ENCODE data around the gene TNFAIP2.

TNFAIP2 gene

GRCh38 chr14:103088921-103089320 is 34.3 kb upstream of the TNFAIP2 start:
- no peaks in the 10 kb centered on the region for H3K9me3 Mint-ChIP-seq
- no peaks in the 10 kb centered on the region for H3K36me3 Mint-ChIP-seq (ENCODE audit: low read depth)
- no peak for TF ChIP-seq CTCF (IDR thresholded peaks at IDR 0.05)
- H3K27me3 Mint-ChIP-seq (ENCODE audit: low read depth, poor library complexity): peaks cover 46% of the 10 kb centered on the region
- no peak overlapping the region for H3K4me3 Mint-ChIP-seq
- H3K27ac Mint-ChIP-seq: no peak overlapping the region
- H3K4me1 Mint-ChIP-seq: peaks cover 6% of the 10 kb centered on the region
- DNase-seq: no peak

- H3K36me3 Mint-ChIP-seq (ENCODE audit: low read depth): no peaks in the 10 kb centered on the region
- no peak overlapping the region for H3K4me3 Mint-ChIP-seq
- peaks cover 41% of the 10 kb centered on the region for H3K27me3 Mint-ChIP-seq (ENCODE audit: low read depth, poor library complexity)
- H3K4me1 Mint-ChIP-seq: peaks cover 14% of the 10 kb centered on the region
- H3K27ac Mint-ChIP-seq: no peak overlapping the region
- H3K9me3 Mint-ChIP-seq: no peaks in the 10 kb centered on the region
- no peak for DNase-seq
- TF ChIP-seq CTCF (IDR thresholded peaks at IDR 0.05): no peak
These were observed 33.6 kb upstream of the TNFAIP2 start for GRCh38 chr14:103089386-103090335.

- Mint-ChIP-seq H3K27ac (no peak overlapping the region), H3K27me3 (ENCODE audit: low read depth, poor library complexity) (peaks cover 33% of the 10 kb centered on the region), H3K4me1 (peaks cover 23% of the 10 kb centered on the region), H3K4me3 (peak overlapping the region; percentile 45), H3K9me3 (no peaks in the 10 kb centered on the region), H3K36me3 (ENCODE audit: low read depth) (no peaks in the 10 kb centered on the region)
- DNase-seq: no peak
- no peak for TF ChIP-seq CTCF (IDR thresholded peaks at IDR 0.05)
These were observed 32.7 kb upstream of the TNFAIP2 start for GRCh38 chr14:103090481-103091020.

GRCh38 chr14:103091041-103091882 is 32.0 kb upstream of the TNFAIP2 start:
- Mint-ChIP-seq H3K27ac (no peak overlapping the region), H3K4me3 (peak overlapping the region; percentile 45), H3K27me3 (ENCODE audit: low read depth, poor library complexity) (peaks cover 25% of the 10 kb centered on the region), H3K36me3 (ENCODE audit: low read depth) (no peaks in the 10 kb centered on the region), H3K9me3 (no peaks in the 10 kb centered on the region), H3K4me1 (peaks cover 27% of the 10 kb centered on the region)
- peak; percentile 82 for DNase-seq
- TF ChIP-seq CTCF (IDR thresholded peaks at IDR 0.05): peak; percentile 45

DNA sequence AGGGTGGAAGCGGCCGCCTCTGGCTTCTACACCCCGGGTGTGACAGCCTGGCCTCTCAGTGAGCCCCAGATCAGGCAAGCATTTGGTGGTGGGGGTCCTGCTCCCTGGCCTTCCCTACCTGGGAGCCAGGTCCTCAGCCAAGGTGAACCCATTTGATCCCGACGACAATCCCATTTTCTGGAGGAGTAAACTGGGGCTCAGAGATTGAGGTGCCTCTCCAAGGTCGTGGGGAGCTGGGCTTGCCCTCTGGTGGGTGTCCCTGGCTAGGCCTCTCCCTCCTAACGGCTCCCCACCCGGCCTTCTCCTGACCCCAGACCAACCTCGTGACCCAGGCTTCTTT is 31.4 kb upstream of the TNFAIP2 start:
- Mint-ChIP-seq H3K4me1 (peaks cover 33% of the 10 kb centered on the region), H3K36me3 (ENCODE audit: low read depth) (no peaks in the 10 kb centered on the region), H3K4me3 (no peak overlapping the region), H3K9me3 (no peaks in the 10 kb centered on the region), H3K27me3 (ENCODE audit: low read depth, poor library complexity) (peaks cover 19% of the 10 kb centered on the region), H3K27ac (no peak overlapping the region)
- TF ChIP-seq CTCF (IDR thresholded peaks at IDR 0.05): no peak
- DNase-seq: no peak
